HL-60/S4 (cell line): ENCODE results near the gene TAS2R42.

Experiments
- in situ Hi-C: fragments of 300-500 bp; cut with MboI; formaldehyde crosslinking; loops from 2 replicates; pipeline ENCODE4 v1.14.3; 2022; ENCODE audit warnings: low sequenced_read_pairs

Gene TAS2R42

GRCh38 chr12:11186837-11187236 is at the start of gene TAS2R42:
TSS of gene TAS2R42 (minus strand) at chr12:11186937. CDS start at chr12:11186937, 0 bp downstream.
- in situ Hi-C loops: loop anchor here (25.0 kb wide), 1 partner anchor 950 kb away; no protein-coding TSS in a partner anchor

GRCh38 chr12:11233532-11233931 is 46.8 kb upstream of the TAS2R42 start:
- in situ Hi-C loops: no loop called here

- in situ Hi-C loops: loop anchor here (10.0 kb wide), 2 partner anchors 256 to 444 kb away; no protein-coding TSS in a partner anchor
Observed at GRCh38 chr12:11228296-11228879, 41.7 kb upstream of the TAS2R42 start.

- in situ Hi-C loops: loop anchor here (10.0 kb wide), 2 partner anchors 257 to 443 kb away; no protein-coding TSS in a partner anchor
Observed at GRCh38 chr12:11227373-11227772, 40.6 kb upstream of the TAS2R42 start.

- in situ Hi-C loops: no loop called here
Observed at GRCh38 chr12:11209113-11209512, 22.4 kb upstream of the TAS2R42 start.

- in situ Hi-C loops: no loop called here
Observed at GRCh38 chr12:11204173-11204572, 17.4 kb upstream of the TAS2R42 start.

GRCh38 chr12:11202811-11203210 is 16.1 kb upstream of the TAS2R42 start:
- in situ Hi-C loops: no loop called here

- in situ Hi-C loops: loop anchor here (25.0 kb wide), 1 partner anchor 946 kb away; no protein-coding TSS in a partner anchor
Observed at GRCh38 chr12:11183011-11183410, 3.7 kb downstream of the TAS2R42 start.

- in situ Hi-C loops: loop anchor here (25.0 kb wide), 1 partner anchor 945 kb away; no protein-coding TSS in a partner anchor
Observed at GRCh38 chr12:11182529-11182928, 4.2 kb downstream of the TAS2R42 start.

GRCh38 chr12:11178250-11178649 is 8.5 kb downstream of the TAS2R42 start:
- in situ Hi-C loops: loop anchor here (25.0 kb wide), 1 partner anchor 941 kb away; no protein-coding TSS in a partner anchor

- in situ Hi-C loops: no loop called here
Observed at GRCh38 chr12:11174022-11174421, 12.7 kb downstream of the TAS2R42 start.

GRCh38 chr12:11171969-11172675 is 14.6 kb downstream of the TAS2R42 start:
- in situ Hi-C loops: no loop called here

GRCh38 chr12:11171145-11171968 is 15.4 kb downstream of the TAS2R42 start, which contains the start of gene SMIM10L1:
TSS of gene SMIM10L1 (plus strand) at chr12:11171194. CDS start at chr12:11171357, 163 bp downstream.
- in situ Hi-C loops: no loop called here

- in situ Hi-C loops: no loop called here
Observed at GRCh38 chr12:11170810-11171144, 16.0 kb downstream of the TAS2R42 start.

GRCh38 chr12:11166300-11166699 is 20.4 kb downstream of the TAS2R42 start:
- in situ Hi-C loops: no loop called here

- in situ Hi-C loops: no loop called here
Observed at GRCh38 chr12:11164384-11164783, 22.4 kb downstream of the TAS2R42 start.

GRCh38 chr12:11162502-11162901 is 24.2 kb downstream of the TAS2R42 start:
- in situ Hi-C loops: no loop called here

GRCh38 chr12:11158885-11159444 is 27.8 kb downstream of the TAS2R42 start:
- in situ Hi-C loops: no loop called here

GRCh38 chr12:11154400-11154925 is 32.3 kb downstream of the TAS2R42 start:
- in situ Hi-C loops: no loop called here

GRCh38 chr12:11152725-11153124 is 34.0 kb downstream of the TAS2R42 start:
- in situ Hi-C loops: no loop called here

GRCh38 chr12:11150832-11151231 is 35.9 kb downstream of the TAS2R42 start:
- in situ Hi-C loops: no loop called here
